Astrocyte (in vitro differentiated cells and primary cell): ENCODE measurements around the gene BANP.
"Not testable (repeated sequence)": the region's sequence is repeated elsewhere in the genome, so short reads cannot be mapped to it uniquely, and the experiment has no call there.

ENCODE experiments used
- CTCF ChIP-seq: IDR thresholded peaks from 2 replicates; pipeline ENCODE4 v1.5.1; 2011; ENCODE audit warnings: low read depth, mild to moderate bottlenecking, inconsistent platforms, low read length, moderate library complexity; ENCODE audit not compliant: insufficient read depth
- EZH2 ChIP-seq: IDR thresholded peaks from 2 replicates; pipeline ENCODE4 v1.6.1; 2012; ENCODE audit warnings: mild to moderate bottlenecking, low read length, inconsistent platforms; ENCODE audit not compliant: insufficient read depth

GRCh38 chr16:88093556-88094252, 142.5 kb downstream of the BANP start:
- not testable (repeated sequence) for TF ChIP-seq CTCF, EZH2
